Ishikawa (cell line): ENCODE data around the gene CEP57L1.

Source experiments
- CEBPB ChIP-seq: IDR thresholded peaks from 2 replicates; pipeline ENCODE4 v1.6.1; 2012
- CREB1 ChIP-seq: IDR thresholded peaks from 2 replicates; pipeline ENCODE4 v1.6.1; 2012; ENCODE audit warnings: low read depth
- EP300 ChIP-seq: IDR thresholded peaks from 2 replicates; pipeline ENCODE4 v1.6.1; 2012; ENCODE audit warnings: borderline replicate concordance
- FOXM1 ChIP-seq: IDR thresholded peaks from 2 replicates; pipeline ENCODE4 v1.6.1; 2012; ENCODE audit warnings: low read depth, borderline replicate concordance
- MAX ChIP-seq: IDR thresholded peaks from 2 replicates; pipeline ENCODE4 v1.6.1; 2012
- NFIC ChIP-seq: IDR thresholded peaks from 2 replicates; pipeline ENCODE4 v1.6.1; 2012
- RAD21 ChIP-seq: IDR thresholded peaks from 2 replicates; pipeline ENCODE4 v1.6.1; 2012; ENCODE audit warnings: low read depth
- REST ChIP-seq: IDR thresholded peaks from 2 replicates; pipeline ENCODE4 v1.6.1; 2012; ENCODE audit warnings: low read depth, mild to moderate bottlenecking
- TAF1 ChIP-seq: IDR thresholded peaks from 2 replicates; pipeline ENCODE4 v1.6.1; 2012; ENCODE audit warnings: low read depth, mild to moderate bottlenecking
- TEAD4 ChIP-seq: IDR thresholded peaks from 2 replicates; pipeline ENCODE4 v1.6.1; 2012
- ZBTB7A ChIP-seq: IDR thresholded peaks from 2 replicates; pipeline ENCODE4 v1.6.1; 2012; ENCODE audit warnings: low read depth
- TF ChIP-seq, protein P1 (sequence below): IDR thresholded peaks from 2 replicates; pipeline ENCODE4 v1.6.1; 2012

DNA sequence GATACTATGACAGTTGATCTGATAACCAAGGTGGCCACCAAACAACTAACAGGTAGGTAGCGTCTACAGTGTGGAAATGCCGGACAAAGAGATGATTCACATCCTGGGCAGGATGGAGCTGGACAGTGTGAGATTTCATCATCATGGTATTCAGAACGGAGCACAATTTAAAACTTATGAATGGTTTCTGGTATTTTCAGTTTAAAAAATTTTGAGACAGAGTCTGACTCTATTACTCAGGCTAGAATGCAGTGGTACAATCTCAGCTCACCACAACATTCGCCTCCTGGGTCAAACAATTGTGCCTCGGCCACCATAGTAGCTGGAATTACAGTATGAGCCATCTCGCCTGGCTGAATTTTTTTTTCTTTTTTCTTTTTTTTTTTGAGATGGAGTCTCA is 43.8 kb downstream of the CEP57L1 start:
- TF ChIP-seq FOXM1 (no peak), REST (no peak), RAD21 (no peak), CREB1 (no peak), NFIC (no peak), EP300 (no peak), CEBPB (no peak), TAF1 (no peak), MAX (no peak), ZBTB7A (no peak), TEAD4 (no peak)
- TF ChIP-seq, protein P1, sequence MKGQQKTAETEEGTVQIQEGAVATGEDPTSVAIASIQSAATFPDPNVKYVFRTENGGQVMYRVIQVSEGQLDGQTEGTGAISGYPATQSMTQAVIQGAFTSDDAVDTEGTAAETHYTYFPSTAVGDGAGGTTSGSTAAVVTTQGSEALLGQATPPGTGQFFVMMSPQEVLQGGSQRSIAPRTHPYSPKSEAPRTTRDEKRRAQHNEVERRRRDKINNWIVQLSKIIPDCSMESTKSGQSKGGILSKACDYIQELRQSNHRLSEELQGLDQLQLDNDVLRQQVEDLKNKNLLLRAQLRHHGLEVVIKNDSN: no peak
